Trophoblast cell (in vitro differentiated cells and primary cell): ENCODE results near the gene ATP9B.

Experiments
- DNase-seq, 2 donors: peaks; one replicate each; pipeline ENCODE4 v3.0.0-alpha.2; 2016
- H2AFZ ChIP-seq: 2 replicates; pipeline ENCODE4 v1.6.1; 2013; ENCODE audit warnings: low read length, moderate library complexity, mild to moderate bottlenecking; ENCODE audit not compliant: insufficient read depth, poor library complexity
- H2AK5ac ChIP-seq: 2 replicates; pipeline ENCODE4 v1.6.1; 2013; ENCODE audit warnings: mild to moderate bottlenecking, low read length
- H2BK120ac ChIP-seq: 2 replicates; pipeline ENCODE4 v1.6.1; 2013; ENCODE audit warnings: low read length, mild to moderate bottlenecking, moderate library complexity; ENCODE audit not compliant: insufficient read depth, poor library complexity
- H2BK12ac ChIP-seq: 2 replicates; pipeline ENCODE4 v1.6.1; 2013; ENCODE audit warnings: mild to moderate bottlenecking, low read length, moderate library complexity
- H2BK5ac ChIP-seq: 2 replicates; pipeline ENCODE4 v1.6.1; 2013; ENCODE audit warnings: low read length, low read depth, moderate library complexity, mild to moderate bottlenecking; ENCODE audit not compliant: poor library complexity
- H3K14ac ChIP-seq: 2 replicates; pipeline ENCODE4 v1.6.1; 2013; ENCODE audit warnings: mild to moderate bottlenecking, low read length
- H3K18ac ChIP-seq: 2 replicates; pipeline ENCODE4 v1.6.1; 2013; ENCODE audit warnings: mild to moderate bottlenecking, low read length
- H3K23ac ChIP-seq: 2 replicates; pipeline ENCODE4 v1.6.1; 2013; ENCODE audit warnings: low read length
- H3K27ac ChIP-seq: 2 replicates; pipeline ENCODE4 v1.5.1; 2013; ENCODE audit warnings: low read depth, mild to moderate bottlenecking, inconsistent platforms, low read length, moderate library complexity
- H3K27me3 ChIP-seq: 2 replicates; pipeline ENCODE4 v1.6.1; 2013; ENCODE audit warnings: inconsistent platforms, mild to moderate bottlenecking, low read length, moderate library complexity; ENCODE audit not compliant: insufficient read depth
- H3K36me3 ChIP-seq, 2 experiments: 1 replicate in 1 of 2; 2 replicates in 1 of 2; pipeline ENCODE4 v1.6.1; 2013; ENCODE audit warnings: low read length in 2 of 2, mild to moderate bottlenecking in 2 of 2, moderate library complexity in 1 of 2; ENCODE audit not compliant: insufficient read depth in 2 of 2, control insufficient read depth in 1 of 2
- H3K4ac ChIP-seq: 2 replicates; pipeline ENCODE4 v1.6.1; 2013; ENCODE audit warnings: low read depth, mild to moderate bottlenecking, low read length, moderate library complexity
- H3K4me1 ChIP-seq, 2 experiments: 1 replicate in 1 of 2; 2 replicates in 1 of 2; pipeline ENCODE4 v1.6.1; 2013; ENCODE audit warnings: low read length in 2 of 2, mild to moderate bottlenecking in 2 of 2, moderate library complexity in 1 of 2; ENCODE audit not compliant: insufficient read depth in 2 of 2, control insufficient read depth in 1 of 2
- H3K4me2 ChIP-seq: 2 replicates; pipeline ENCODE4 v1.6.1; 2013; ENCODE audit warnings: inconsistent platforms, mild to moderate bottlenecking, low read length, moderate library complexity
- H3K4me3 ChIP-seq: 2 replicates; pipeline ENCODE4 v1.5.1; 2013; ENCODE audit warnings: mild to moderate bottlenecking, low read depth, low read length, inconsistent platforms
- H3K79me1 ChIP-seq: one replicate; pipeline ENCODE4 v1.6.1; 2013; ENCODE audit warnings: low read length
- H3K79me2 ChIP-seq: 2 replicates; pipeline ENCODE4 v1.6.1; 2013; ENCODE audit warnings: low read length, mild to moderate bottlenecking; ENCODE audit not compliant: control insufficient read depth, insufficient read depth, poor library complexity
- H3K9ac ChIP-seq: 2 replicates; pipeline ENCODE4 v1.6.1; 2013; ENCODE audit warnings: mild to moderate bottlenecking, low read length
- H3K9me3 ChIP-seq: 2 replicates; pipeline ENCODE4 v1.6.1; 2013; ENCODE audit warnings: low read depth, mild to moderate bottlenecking, control low read depth, inconsistent platforms, low read length; ENCODE audit not compliant: insufficient read depth
- H4K12ac ChIP-seq: 2 replicates; pipeline ENCODE4 v1.6.1; 2013; ENCODE audit warnings: low read depth, mild to moderate bottlenecking, low read length, moderate library complexity
- H4K8ac ChIP-seq: 2 replicates; pipeline ENCODE4 v1.6.1; 2013; ENCODE audit warnings: low read depth, mild to moderate bottlenecking, low read length, moderate library complexity
- H4K91ac ChIP-seq: one replicate; pipeline ENCODE4 v1.6.1; 2013; ENCODE audit warnings: low read depth, mild to moderate bottlenecking, low read length, moderate library complexity
- WGBS: extraction: QIAGEN DNeasy Blood & Tissue Kit; methylation state at CpG from one replicate; pipeline ENCODE4 v1.1.7; 2013; ENCODE audit warnings: missing lambda C conversion rate; ENCODE audit not compliant: insufficient read length, insufficient coverage; ENCODE audit errors: extremely low coverage; 5-methylcytosine and 5-hydroxymethylcytosine counted together

Gene ATP9B

GRCh38 chr18:79420033-79420745 is 351.0 kb downstream of the ATP9B start:
- Histone ChIP-seq H2AK5ac (no peak overlapping the region), H4K91ac (no peak overlapping the region), H3K36me3 (no peaks in the 10 kb centered on the region), H3K18ac (no peak overlapping the region), H3K4me1 (no peaks in the 10 kb centered on the region), H2BK5ac (no peak overlapping the region), H3K9ac (no peak overlapping the region), H3K27me3 (no peaks in the 10 kb centered on the region), H4K12ac (no peak overlapping the region), H3K14ac (no peak overlapping the region), H3K4me3 (no peak overlapping the region), H4K8ac (no peak overlapping the region), H3K9me3 (peaks cover 3% of the 10 kb centered on the region), H3K27ac (no peak overlapping the region), H3K23ac (no peak overlapping the region), H2BK12ac (no peak overlapping the region), H3K79me2 (no peaks in the 10 kb centered on the region), H3K79me1 (no peaks in the 10 kb centered on the region), H3K4ac (no peak overlapping the region), H2BK120ac (no peak overlapping the region), H2AFZ (no peak overlapping the region), H3K4me2 (no peak overlapping the region)
- DNase-seq = no peak
- WGBS = no CpG with 5 or more reads among the region's 48 CpGs

GRCh38 chr18:79421275-79421857 is 352.2 kb downstream of the ATP9B start:
- no peak overlapping the region for H3K18ac ChIP-seq
- no peak overlapping the region for H3K4me3 ChIP-seq
- no peaks in the 10 kb centered on the region for H3K79me2 ChIP-seq
- H3K4ac ChIP-seq = no peak overlapping the region
- H2AK5ac ChIP-seq = no peak overlapping the region
- H3K27me3 ChIP-seq = no peaks in the 10 kb centered on the region
- no peak overlapping the region for H3K14ac ChIP-seq
- H3K23ac ChIP-seq = no peak overlapping the region
- H3K79me1 ChIP-seq = no peaks in the 10 kb centered on the region
- WGBS = no CpG with 5 or more reads among the region's 26 CpGs
- no peaks in the 10 kb centered on the region for H3K36me3 ChIP-seq
- H2BK120ac ChIP-seq = no peak overlapping the region
- H2BK12ac ChIP-seq = no peak overlapping the region
- no peak overlapping the region for H4K8ac ChIP-seq
- H3K9me3 ChIP-seq = peaks cover 3% of the 10 kb centered on the region
- H3K27ac ChIP-seq = no peak overlapping the region
- no peak overlapping the region for H3K9ac ChIP-seq
- DNase-seq = no peak
- no peak overlapping the region for H2AFZ ChIP-seq
- H2BK5ac ChIP-seq = no peak overlapping the region
- H4K91ac ChIP-seq = no peak overlapping the region
- no peak overlapping the region for H4K12ac ChIP-seq
- no peak overlapping the region for H3K4me2 ChIP-seq
- no peaks in the 10 kb centered on the region for H3K4me1 ChIP-seq

- Histone ChIP-seq H2BK5ac (no peak overlapping the region), H2BK12ac (no peak overlapping the region), H4K91ac (no peak overlapping the region), H3K9ac (no peak overlapping the region), H2AK5ac (no peak overlapping the region), H3K4me3 (no peak overlapping the region), H4K12ac (no peak overlapping the region), H3K4ac (no peak overlapping the region), H2AFZ (no peak overlapping the region), H3K4me1 (no peaks in the 10 kb centered on the region), H3K36me3 (no peaks in the 10 kb centered on the region), H3K79me1 (no peaks in the 10 kb centered on the region), H3K79me2 (no peaks in the 10 kb centered on the region), H3K23ac (no peak overlapping the region), H3K18ac (no peak overlapping the region), H3K14ac (no peak overlapping the region), H2BK120ac (no peak overlapping the region), H3K27me3 (no peaks in the 10 kb centered on the region), H3K27ac (no peak overlapping the region), H3K9me3 (peaks cover 3% of the 10 kb centered on the region), H3K4me2 (no peak overlapping the region), H4K8ac (no peak overlapping the region)
- no peak for DNase-seq
- no CpG with 5 or more reads among the region's 24 CpGs for WGBS
Observed at GRCh38 chr18:79422022-79422782, 353.0 kb downstream of the ATP9B start.

- Histone ChIP-seq H2AFZ (no peak overlapping the region), H3K4ac (no peak overlapping the region), H4K8ac (no peak overlapping the region), H3K18ac (no peak overlapping the region), H3K9ac (no peak overlapping the region), H4K91ac (no peak overlapping the region), H3K36me3 (no peaks in the 10 kb centered on the region), H3K27ac (no peak overlapping the region), H3K9me3 (peaks cover 3% of the 10 kb centered on the region), H3K4me2 (no peak overlapping the region), H2BK120ac (no peak overlapping the region), H4K12ac (no peak overlapping the region), H3K79me1 (no peaks in the 10 kb centered on the region), H3K14ac (no peak overlapping the region), H3K27me3 (no peaks in the 10 kb centered on the region), H2AK5ac (no peak overlapping the region), H3K23ac (no peak overlapping the region), H3K4me1 (no peaks in the 10 kb centered on the region), H3K79me2 (no peaks in the 10 kb centered on the region), H2BK12ac (no peak overlapping the region), H3K4me3 (no peak overlapping the region), H2BK5ac (no peak overlapping the region)
- no CpG with 5 or more reads among the region's 12 CpGs for WGBS
- DNase-seq = no peak
Observed at GRCh38 chr18:79422783-79423165, 353.6 kb downstream of the ATP9B start.
